ENCODE measurements around the gene RSPH6A. TPM values are rescaled to one million over a fixed set of nuclear protein-coding genes. Genes with fewer than 3 reads are reported as not detected.

Gene RSPH6A
- total and polyA plus RNA-seq, 12 donors: 0.09 to 0.15 TPM; not detected in 10

DNA sequence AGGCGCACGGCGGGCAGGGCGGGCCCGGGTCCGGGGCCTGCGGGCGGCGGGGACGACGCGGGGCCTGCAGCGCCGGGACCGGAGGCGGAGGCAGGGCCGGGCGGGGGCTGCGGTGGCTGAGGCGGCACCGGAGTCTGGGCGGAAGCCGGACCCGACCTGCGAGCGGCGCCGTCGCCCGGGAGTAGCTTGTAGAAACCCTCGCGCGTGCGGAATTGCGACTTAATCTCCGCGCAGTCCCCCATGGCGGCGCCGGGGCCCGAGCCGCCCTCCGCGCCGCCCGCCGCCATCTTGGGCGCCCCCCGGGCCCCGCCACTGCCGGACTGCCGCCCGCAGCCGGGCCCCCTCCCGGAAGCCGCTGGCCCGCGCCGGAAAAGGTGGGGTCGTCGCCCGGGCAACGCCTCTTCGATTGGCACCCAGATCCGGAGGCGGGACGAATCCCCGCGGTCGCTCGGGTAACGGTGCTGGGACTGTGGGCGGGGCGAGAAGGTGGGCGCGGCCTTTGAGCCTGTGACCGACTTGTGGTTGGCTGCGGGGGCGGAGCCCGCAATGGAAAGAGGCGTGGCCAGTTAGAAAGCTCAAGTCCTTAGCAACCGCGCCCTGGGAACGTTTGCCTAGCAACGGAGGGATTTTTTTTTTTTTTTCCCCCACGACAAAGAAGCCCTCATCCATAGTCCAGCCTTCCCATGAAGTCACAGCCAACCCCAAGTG is 22.5 kb downstream of the RSPH6A start, which contains the start of gene DMWD:
Gene DMWD, minus strand, starts transcription at position 376 of the 708 bp plus-strand sequence. Its CDS starts 89 bp downstream, at position 287.
- TF ChIP-seq, protein P1, sequence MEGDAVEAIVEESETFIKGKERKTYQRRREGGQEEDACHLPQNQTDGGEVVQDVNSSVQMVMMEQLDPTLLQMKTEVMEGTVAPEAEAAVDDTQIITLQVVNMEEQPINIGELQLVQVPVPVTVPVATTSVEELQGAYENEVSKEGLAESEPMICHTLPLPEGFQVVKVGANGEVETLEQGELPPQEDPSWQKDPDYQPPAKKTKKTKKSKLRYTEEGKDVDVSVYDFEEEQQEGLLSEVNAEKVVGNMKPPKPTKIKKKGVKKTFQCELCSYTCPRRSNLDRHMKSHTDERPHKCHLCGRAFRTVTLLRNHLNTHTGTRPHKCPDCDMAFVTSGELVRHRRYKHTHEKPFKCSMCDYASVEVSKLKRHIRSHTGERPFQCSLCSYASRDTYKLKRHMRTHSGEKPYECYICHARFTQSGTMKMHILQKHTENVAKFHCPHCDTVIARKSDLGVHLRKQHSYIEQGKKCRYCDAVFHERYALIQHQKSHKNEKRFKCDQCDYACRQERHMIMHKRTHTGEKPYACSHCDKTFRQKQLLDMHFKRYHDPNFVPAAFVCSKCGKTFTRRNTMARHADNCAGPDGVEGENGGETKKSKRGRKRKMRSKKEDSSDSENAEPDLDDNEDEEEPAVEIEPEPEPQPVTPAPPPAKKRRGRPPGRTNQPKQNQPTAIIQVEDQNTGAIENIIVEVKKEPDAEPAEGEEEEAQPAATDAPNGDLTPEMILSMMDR (IDR thresholded peaks at IDR 0.05): peak in 1 of 9 donors; percentile 5
- ATAC-seq (peak; percentile 94 to 99 (median 98)), DNase-seq (peak; percentile 99 to 100)
- 0 to 1% methylated on average over 81 to 86 of the region's 86 CpGs for WGBS, 2 donors
- Histone ChIP-seq H3K4me3 (peak within 1 kb of the TSS; percentile 52 to 95 (median 70)), H3K9me3 (no peaks in the 10 kb centered on the region), H3K36me3 (peaks cover 0 to 33% (median 12%) of the 10 kb centered on the region in 9 donors), H3K4me1 (peaks cover 0 to 44% (median 28%) of the 10 kb centered on the region in 9 donors), H3K27ac (peak within 1 kb of the TSS; percentile 74 to 92 (median 84)), H3K27me3 (peaks cover 0 to 76% (median 0%) of the 10 kb centered on the region in 7 donors)
- intact Hi-C loops (cut with DNase I): loop anchor here in 3 of 10 donors (2.0 kb wide), 2 partner anchors 22 to 24 kb away; partner anchors contain the start of gene SIX5 (in 2 of the 3)

DNA sequence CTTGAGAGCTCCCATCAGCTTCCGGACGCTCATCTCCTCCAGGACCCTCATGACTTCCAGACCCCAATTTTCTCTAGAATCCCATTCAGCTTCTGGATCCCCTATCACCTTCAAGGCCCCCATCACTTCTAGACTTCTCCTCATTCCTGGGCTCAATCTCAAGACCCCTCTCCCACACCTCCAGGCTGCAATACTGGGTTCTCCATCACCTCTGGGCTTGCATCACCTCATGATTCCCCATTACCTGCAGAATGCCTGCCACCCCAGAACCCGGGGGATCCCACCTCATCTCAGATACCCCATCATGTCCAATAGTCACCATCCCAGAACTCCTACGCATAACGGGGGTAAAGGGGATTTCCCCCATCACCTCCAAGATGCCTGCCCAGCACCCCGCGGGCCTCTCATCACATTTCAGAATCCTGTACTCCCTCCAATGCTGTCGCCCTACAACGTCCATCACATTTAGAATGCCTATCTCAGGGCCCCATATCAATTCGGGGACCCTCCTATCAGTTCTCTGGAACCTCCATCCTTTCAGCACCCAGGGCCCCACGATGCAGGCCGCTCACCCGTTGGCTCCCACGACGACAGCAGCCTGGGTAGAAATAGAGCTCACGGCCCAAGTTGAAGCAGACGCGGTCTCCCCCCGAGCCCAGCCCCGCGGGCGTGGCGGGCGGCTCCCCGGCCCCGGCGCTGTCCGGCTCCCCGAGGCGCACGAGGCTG is 23.2 kb downstream of the RSPH6A start:
- ATAC-seq: no peak
- DNase-seq: no peak
- H3K4me3 ChIP-seq: peak overlapping the region; percentile 52 to 95 (median 70)
- no peaks in the 10 kb centered on the region for H3K9me3 ChIP-seq
- H3K4me1 ChIP-seq: peaks cover 0 to 44% (median 28%) of the 10 kb centered on the region in 9 donors
- peak overlapping the region; percentile 74 to 92 (median 84) for H3K27ac ChIP-seq
- 5 to 7% methylated on average over 31 of the region's 31 CpGs for WGBS, 2 donors
- intact Hi-C loops (cut with DNase I): loop anchor here in 3 of 10 donors (2.0 kb wide), 2 partner anchors 21 to 23 kb away; partner anchors contain the start of gene SIX5 (in 2 of the 3)
- H3K27me3 ChIP-seq: peaks cover 0 to 76% (median 0%) of the 10 kb centered on the region in 7 donors
- TF ChIP-seq, protein P1 (IDR thresholded peaks at IDR 0.05): no peak
- H3K36me3 ChIP-seq: peaks cover 0 to 40% (median 12%) of the 10 kb centered on the region in 9 donors

DNA sequence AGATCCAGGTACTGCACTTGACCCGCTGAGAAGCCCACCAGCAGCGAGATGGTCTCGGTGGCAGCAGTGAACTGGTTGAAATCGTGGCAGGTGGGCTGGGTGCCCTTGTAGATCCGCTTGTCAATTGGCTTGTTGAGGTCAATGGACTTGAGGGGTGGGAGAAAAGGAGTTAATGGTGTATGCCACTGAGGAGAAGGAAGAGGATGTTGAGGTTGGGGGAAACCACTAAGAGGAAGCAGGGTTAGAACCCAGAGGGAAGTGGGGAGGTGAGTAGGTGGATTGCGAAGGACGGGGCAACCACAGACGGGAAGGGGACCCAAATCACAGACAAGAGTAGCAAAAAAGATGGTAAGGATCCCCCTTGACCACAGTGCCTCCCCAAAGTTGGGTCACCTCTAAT is 24.2 kb downstream of the RSPH6A start:
- 89% methylated on average over 8 of the region's 8 CpGs for WGBS, 2 donors
- H3K36me3 ChIP-seq: peaks cover 0 to 50% (median 19%) of the 10 kb centered on the region in 9 donors
- TF ChIP-seq, protein P1 (IDR thresholded peaks at IDR 0.05): no peak
- ATAC-seq (no peak), DNase-seq (peak in 1 of 2 donors; percentile 27)
- intact Hi-C loops (cut with DNase I): no loop called here
- no peak overlapping the region for H3K27ac ChIP-seq
- peak overlapping the region in 2 of 10 donors; percentile 60 to 79 for H3K4me3 ChIP-seq
- H3K9me3 ChIP-seq: no peaks in the 10 kb centered on the region
- peaks cover 0 to 76% (median 0%) of the 10 kb centered on the region in 7 donors for H3K27me3 ChIP-seq
- peaks cover 2 to 54% (median 30%) of the 10 kb centered on the region in 9 donors for H3K4me1 ChIP-seq
